ENCODE measurements around the gene ASB3.

DNA sequence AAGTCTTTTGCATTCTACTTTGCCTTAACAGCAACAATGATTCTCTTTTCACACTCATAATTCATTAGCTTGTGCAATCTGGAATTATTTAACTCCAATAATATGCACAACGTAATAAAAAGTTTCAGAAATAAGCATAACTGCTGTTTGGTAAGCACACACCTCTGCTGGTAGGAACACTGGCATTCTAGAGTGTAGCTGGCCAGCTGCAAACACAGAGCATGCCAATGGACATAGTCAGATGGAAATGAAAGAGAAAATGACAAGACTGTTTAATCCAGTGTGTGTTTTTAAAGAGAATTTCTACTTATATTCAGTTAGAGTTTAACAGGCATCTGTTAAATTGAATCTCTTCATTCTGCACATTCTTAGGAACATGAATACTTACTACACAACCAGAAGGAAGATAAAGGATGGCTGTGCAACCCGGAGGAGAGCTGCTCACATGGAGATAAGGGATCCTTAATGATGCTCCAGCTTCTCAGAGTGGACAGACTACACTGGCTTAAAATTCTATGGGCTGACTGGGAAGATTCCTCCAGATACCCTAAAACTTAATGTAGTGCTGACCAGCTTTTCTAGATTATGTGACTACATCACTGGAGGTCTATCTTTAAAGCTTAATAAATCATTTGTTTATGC is 113.8 kb downstream of the ASB3 start:
- TF ChIP-seq GATA3 (IDR thresholded peaks at IDR 0.05; ENCODE audit: low read depth, low read length), result no peak
- TF ChIP-seq GATA2 (IDR thresholded peaks at IDR 0.05; ENCODE audit: low read depth, low read length), result no peak
